K562 (cell line): Measurements from ENCODE around the gene POLR3A. TPM values are rescaled to one million over a fixed set of nuclear protein-coding genes. Genes with fewer than 3 reads are reported as not detected.

Source experiments
- ARID2 ChIP-seq: fragments of 450-650 bp; IDR thresholded peaks from 2 replicates; pipeline ENCODE4 v1.6.1; 2017; ENCODE audit warnings: antibody characterized with exemption, mild to moderate bottlenecking
- FOS ChIP-seq: IDR thresholded peaks from 3 replicates; pipeline ENCODE4 v1.6.1; 2011; ENCODE audit not compliant: insufficient read length; ENCODE audit errors: extremely low read depth
- GABPB1 ChIP-seq: sonication (generic); formaldehyde crosslinking; IDR thresholded peaks from 2 replicates; pipeline ENCODE4 v1.8.0; 2022; ENCODE audit warnings: mild to moderate bottlenecking, missing genetic modification reagents
- GTF2F1 ChIP-seq: IDR thresholded peaks from 2 replicates; pipeline ENCODE4 v1.6.1; 2011; ENCODE audit warnings: low read depth, low read length, improper control_type of control experiment
- HIVEP1 ChIP-seq: fragments of 250-450 bp; sonication (Bioruptor Pico); IDR thresholded peaks from 2 replicates; pipeline ENCODE4 v1.4.0; 2020; ENCODE audit warnings: mild to moderate bottlenecking
- NCOA4 ChIP-seq: fragments of 450-650 bp; IDR thresholded peaks from 2 replicates; pipeline ENCODE4 v1.6.1; 2018; ENCODE audit warnings: mild to moderate bottlenecking; ENCODE audit not compliant: partially characterized antibody
- NRF1 ChIP-seq, 2 experiments: fragments of 450-650 bp; IDR thresholded peaks in 1 of 2; conservative IDR thresholded peaks in 1 of 2; 2 replicates each; pipeline ENCODE4 v1.6.1; 2014; ENCODE audit warnings: mild to moderate bottlenecking in 2 of 2
- RB1 ChIP-seq: fragments of 450-650 bp; IDR thresholded peaks from 2 replicates; pipeline ENCODE4 v1.6.1; 2017; ENCODE audit warnings: low read depth, mild to moderate bottlenecking
- RFX1 ChIP-seq: fragments of 450-650 bp; IDR thresholded peaks from 2 replicates; pipeline ENCODE4 v1.6.1; 2016; ENCODE audit warnings: mild to moderate bottlenecking, moderate library complexity
- SFPQ ChIP-seq: fragments of 200-400 bp; formaldehyde crosslinking; IDR thresholded peaks from 2 replicates; pipeline ENCODE4 v1.6.1; 2017; ENCODE audit warnings: mild to moderate bottlenecking, low read depth, low read length, moderate library complexity
- SIN3B ChIP-seq: fragments of 450-650 bp; IDR thresholded peaks from 2 replicates; pipeline ENCODE4 v1.6.1; 2017; ENCODE audit warnings: low read depth, mild to moderate bottlenecking, moderate library complexity
- SLC30A9 ChIP-seq: fragments of 250-450 bp; sonication (Bioruptor Pico); IDR thresholded peaks from 2 replicates; pipeline ENCODE4 v1.8.0; 2022; ENCODE audit warnings: mild to moderate bottlenecking, moderate library complexity
- SMARCB1 ChIP-seq: IDR thresholded peaks from 2 replicates; pipeline ENCODE4 v1.6.1; 2011; ENCODE audit warnings: improper control_type of control experiment, low read depth; ENCODE audit not compliant: insufficient read length
- SNRNP70 ChIP-seq: fragments of 200-400 bp; formaldehyde crosslinking; optimal IDR thresholded peaks from 2 replicates; pipeline ENCODE3; 2017; ENCODE audit warnings: low read depth, low read length
- SP2 ChIP-seq: IDR thresholded peaks from 2 replicates; pipeline ENCODE4 v1.6.1; 2011; ENCODE audit warnings: mild to moderate bottlenecking, low read depth, low read length, moderate library complexity; ENCODE audit not compliant: poor library complexity, severe bottlenecking; ENCODE audit errors: extremely low read depth
- TAF15 ChIP-seq: fragments of 200-400 bp; formaldehyde crosslinking; IDR thresholded peaks from 2 replicates; pipeline ENCODE4 v1.6.1; 2017; ENCODE audit warnings: mild to moderate bottlenecking, low read depth, low read length, moderate library complexity
- TRIM24 ChIP-seq, 2 experiments: fragments of 450-650 bp; IDR thresholded peaks; 2 replicates each; pipeline ENCODE4 v1.6.1; 2016
- polyA plus RNA-seq, 8 experiments: library from polyadenylated mRNA; depleted of rRNA in 4 of 8; stranded (reverse) in 5 of 8; unstranded in 3 of 8; fragments of >200 nt; fragmentation: Nextera tagmentation in 2 of 8; fragmentation: Illumina TruSeq in 1 of 8; extraction: Ambion mirVana in 2 of 8; extraction: Trizol in 1 of 8; gene quantifications; 2 replicates each; pipeline versions ENCODE4 v1.2.1 to v1.2.3, GENCODE V29; 2011 to 2014; ENCODE audit warnings: inconsistent platforms in 1 of 8, missing spikeins in 1 of 8
- total RNA-seq, 7 experiments: library from RNA; depleted of rRNA in 6 of 7; stranded (reverse); fragments of >200 nt in 6 of 7; fragmentation: Illumina TruSeq in 2 of 7; extraction: Trizol in 2 of 7; gene quantifications; 2 replicates each; pipeline versions ENCODE4 v1.2.1 to v1.2.3, GENCODE V29; 2011 to 2021; ENCODE audit warnings: low replicate concordance in 1 of 7
- TF ChIP-seq, protein P1 (sequence below): fragments of 250-450 bp; sonication (Bioruptor Pico); IDR thresholded peaks from 2 replicates; pipeline ENCODE4 v1.9.0; 2021; ENCODE audit warnings: mild to moderate bottlenecking
- TF ChIP-seq, protein P2 (sequence below): fragments of 250-450 bp; sonication (Bioruptor Pico); IDR thresholded peaks from 2 replicates; pipeline ENCODE4 v1.6.1; 2021; ENCODE audit warnings: mild to moderate bottlenecking
- TF ChIP-seq, protein P3 (sequence below): sonication (generic); formaldehyde crosslinking; IDR thresholded peaks from 2 replicates; pipeline ENCODE4 v1.8.0; 2022; ENCODE audit warnings: mild to moderate bottlenecking, low read depth, missing genetic modification reagents
- TF ChIP-seq, protein P4 (sequence below): fragments of 450-650 bp; conservative IDR thresholded peaks from 2 replicates; pipeline ENCODE4 v1.6.1; 2016; ENCODE audit warnings: missing genetic modification characterization, low read depth, mild to moderate bottlenecking, missing compliant biosample characterization, moderate library complexity

Gene POLR3A
- total and polyA plus RNA-seq, 9 of the 15 experiments (the other 6 are each of a cell fraction or from before 2014, with no cell fraction given), result 14.9 to 37.0 (median 26.7) TPM

GRCh38 chr10:78033637-78034470, 4.5 kb upstream of the POLR3A start, which contains the start of gene RPS24 (continued):
- TF ChIP-seq, protein P1, sequence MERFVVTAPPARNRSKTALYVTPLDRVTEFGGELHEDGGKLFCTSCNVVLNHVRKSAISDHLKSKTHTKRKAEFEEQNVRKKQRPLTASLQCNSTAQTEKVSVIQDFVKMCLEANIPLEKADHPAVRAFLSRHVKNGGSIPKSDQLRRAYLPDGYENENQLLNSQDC (CRISPR knock-in tag), result 0 out of 2 replicates have a peak, but pooled peaks have one; percentile 64
- TF ChIP-seq FOS (peak; percentile 6), SNRNP70 (no peak), GTF2F1 (peak; percentile 94), TRIM24 (IDR thresholded peaks at IDR 0.05) (peak in 1 of 2 experiments; percentile 62; a peak in 2 of 4 replicates), RFX1 (no peak), NCOA4 (no peak), NRF1 (conservative IDR thresholded peaks at IDR 0.05 in 1 of 2, IDR thresholded peaks at IDR 0.05 in 1 of 2) (peak; percentile 83 to 86), SFPQ (no peak), GABPB1 (CRISPR knock-in tag) (peak; percentile 78; the same call in 1 of the 2 replicates), ARID2 (no peak), RB1 (peak; percentile 89), SMARCB1 (no peak), SLC30A9 (CRISPR knock-in tag) (no peak), SIN3B (peak; percentile 64), SP2 (no peak), HIVEP1 (CRISPR knock-in tag) (no peak), TAF15 (0 out of 2 replicates have a peak, but pooled peaks have one; percentile 62)
- TF ChIP-seq, protein P2, sequence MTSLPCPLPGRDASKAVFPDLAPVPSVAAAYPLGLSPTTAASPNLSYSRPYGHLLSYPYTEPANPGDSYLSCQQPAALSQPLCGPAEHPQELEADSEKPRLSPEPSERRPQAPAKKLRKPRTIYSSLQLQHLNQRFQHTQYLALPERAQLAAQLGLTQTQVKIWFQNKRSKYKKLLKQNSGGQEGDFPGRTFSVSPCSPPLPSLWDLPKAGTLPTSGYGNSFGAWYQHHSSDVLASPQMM (CRISPR knock-in tag), result no peak
- TF ChIP-seq, protein P3, sequence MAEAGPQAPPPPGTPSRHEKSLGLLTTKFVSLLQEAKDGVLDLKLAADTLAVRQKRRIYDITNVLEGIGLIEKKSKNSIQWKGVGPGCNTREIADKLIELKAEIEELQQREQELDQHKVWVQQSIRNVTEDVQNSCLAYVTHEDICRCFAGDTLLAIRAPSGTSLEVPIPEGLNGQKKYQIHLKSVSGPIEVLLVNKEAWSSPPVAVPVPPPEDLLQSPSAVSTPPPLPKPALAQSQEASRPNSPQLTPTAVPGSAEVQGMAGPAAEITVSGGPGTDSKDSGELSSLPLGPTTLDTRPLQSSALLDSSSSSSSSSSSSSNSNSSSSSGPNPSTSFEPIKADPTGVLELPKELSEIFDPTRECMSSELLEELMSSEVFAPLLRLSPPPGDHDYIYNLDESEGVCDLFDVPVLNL (CRISPR knock-in tag), result peak; percentile 71; the same call in 1 of the 2 replicates
- TF ChIP-seq, protein P4, sequence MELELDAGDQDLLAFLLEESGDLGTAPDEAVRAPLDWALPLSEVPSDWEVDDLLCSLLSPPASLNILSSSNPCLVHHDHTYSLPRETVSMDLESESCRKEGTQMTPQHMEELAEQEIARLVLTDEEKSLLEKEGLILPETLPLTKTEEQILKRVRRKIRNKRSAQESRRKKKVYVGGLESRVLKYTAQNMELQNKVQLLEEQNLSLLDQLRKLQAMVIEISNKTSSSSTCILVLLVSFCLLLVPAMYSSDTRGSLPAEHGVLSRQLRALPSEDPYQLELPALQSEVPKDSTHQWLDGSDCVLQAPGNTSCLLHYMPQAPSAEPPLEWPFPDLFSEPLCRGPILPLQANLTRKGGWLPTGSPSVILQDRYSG, result no peak
